Kidney tubule cell (primary cell): ENCODE data around the gene MRPL45.
"Not testable (repeated sequence)": the region's sequence is repeated elsewhere in the genome, so short reads cannot be mapped to it uniquely, and the experiment has no call there.

Experiments
- DNase-seq: peaks from one replicate; pipeline ENCODE4 v3.0.0-alpha.2; 2018; ENCODE audit warnings: low spot score

The MRPL45 gene

DNA sequence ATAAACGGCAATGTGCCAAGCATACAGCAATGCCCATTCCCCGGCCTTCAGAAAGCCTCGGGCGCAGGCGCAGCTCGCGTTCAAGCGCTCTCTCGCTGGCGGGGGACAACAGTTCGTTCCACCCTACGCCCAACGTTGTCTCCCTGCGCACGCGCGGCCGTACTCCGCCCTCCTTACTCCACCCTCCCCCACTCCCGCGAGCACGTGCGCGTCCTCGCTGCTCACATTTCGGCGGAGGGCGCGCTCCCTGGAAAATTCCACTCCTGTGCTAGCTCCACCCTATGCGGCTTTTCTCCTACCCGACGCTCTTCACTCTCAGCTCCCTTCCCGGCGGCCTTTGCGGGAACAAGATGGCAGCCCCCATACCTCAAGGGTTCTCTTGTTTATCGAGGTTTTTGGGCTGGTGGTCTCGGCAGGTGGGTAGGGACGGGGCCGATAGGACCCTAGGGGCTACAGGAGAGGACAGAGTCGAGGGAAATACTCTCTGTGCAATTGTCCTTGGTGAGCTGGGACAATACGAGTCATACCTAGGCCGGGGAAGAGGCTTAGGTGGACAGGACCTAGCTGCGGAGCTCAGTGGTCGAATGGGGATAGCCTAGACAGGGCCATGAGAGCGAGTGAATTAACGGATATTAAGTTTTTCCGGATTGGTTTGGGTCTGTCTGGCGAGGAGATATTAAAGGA lies at the start of gene MRPL45:
Gene MRPL45, plus strand, starts transcription at position 335 of the 684 bp plus-strand sequence. Its CDS starts 16 bp downstream, at position 351.
- peak; percentile 97 for DNase-seq

DNA sequence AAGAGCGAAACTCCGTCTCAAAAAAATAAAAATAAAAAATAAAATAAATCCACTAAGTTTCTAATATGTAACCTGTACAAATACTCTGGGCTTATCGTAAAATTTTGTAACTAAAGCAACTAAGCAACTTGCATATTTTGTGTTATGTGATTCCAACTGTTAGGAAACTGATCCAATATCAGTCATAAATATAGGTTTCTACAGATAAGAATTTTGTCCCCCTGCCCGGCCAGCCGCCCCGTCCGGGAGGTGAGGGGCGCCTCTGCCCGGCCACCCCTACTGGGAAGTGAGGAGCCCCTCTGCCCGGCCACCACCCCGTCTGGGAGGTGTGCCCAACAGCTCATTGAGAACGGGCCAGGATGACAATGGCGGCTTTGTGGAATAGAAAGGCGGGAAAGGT lies 43.8 kb upstream of the MRPL45 start:
- not testable (repeated sequence) for DNase-seq

DNA sequence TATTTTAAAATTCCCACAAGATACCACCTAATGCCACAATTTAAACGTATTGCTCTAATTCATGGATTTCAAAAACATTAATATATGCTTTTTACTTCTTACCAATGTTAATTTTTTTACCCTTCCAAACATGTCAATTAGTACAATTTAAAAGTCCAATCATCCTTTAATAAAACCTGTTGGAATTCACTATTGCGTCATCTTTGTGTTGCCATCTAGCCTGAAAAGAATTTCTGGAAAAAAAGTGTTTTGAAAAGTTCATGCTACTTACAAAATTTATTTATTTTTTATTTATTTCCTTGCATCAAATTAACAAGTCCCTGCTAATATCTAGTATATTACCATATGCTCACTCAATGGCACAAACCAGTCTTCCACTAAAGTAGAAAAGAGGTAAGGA lies 42.6 kb upstream of the MRPL45 start:
- not testable (repeated sequence) for DNase-seq

DNA sequence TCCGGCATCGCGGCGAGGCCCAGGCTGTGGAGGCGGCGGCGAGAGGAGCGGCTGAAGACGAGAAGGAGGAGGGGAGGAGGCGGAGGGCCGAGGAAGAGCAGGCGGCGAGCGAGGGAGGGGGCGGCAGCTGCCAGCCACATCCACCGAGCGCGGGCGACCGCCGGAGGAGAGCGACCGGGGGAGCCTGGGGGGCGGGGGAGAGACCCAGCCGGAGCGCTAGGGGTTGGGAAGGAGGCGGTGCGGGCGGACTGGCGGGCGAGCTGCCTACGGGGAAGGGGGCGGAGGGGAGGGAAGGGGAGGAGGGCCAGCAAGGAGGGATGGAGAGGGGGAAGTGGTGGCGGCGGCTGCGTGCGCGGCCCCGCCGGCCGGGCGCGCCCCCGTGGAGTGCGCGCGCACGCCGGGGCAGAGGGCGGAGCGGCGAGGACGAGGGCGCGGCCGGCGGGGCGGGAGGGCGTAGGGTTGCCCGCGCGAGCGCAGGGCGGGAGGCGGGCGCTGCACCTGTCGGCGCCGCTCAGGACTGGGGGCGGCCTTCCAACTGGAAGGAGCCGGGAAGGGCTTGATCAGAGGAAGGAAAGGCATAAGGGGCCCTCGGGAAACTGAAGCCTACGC lies 39.9 kb upstream of the MRPL45 start:
- peak; percentile 90 for DNase-seq

DNA sequence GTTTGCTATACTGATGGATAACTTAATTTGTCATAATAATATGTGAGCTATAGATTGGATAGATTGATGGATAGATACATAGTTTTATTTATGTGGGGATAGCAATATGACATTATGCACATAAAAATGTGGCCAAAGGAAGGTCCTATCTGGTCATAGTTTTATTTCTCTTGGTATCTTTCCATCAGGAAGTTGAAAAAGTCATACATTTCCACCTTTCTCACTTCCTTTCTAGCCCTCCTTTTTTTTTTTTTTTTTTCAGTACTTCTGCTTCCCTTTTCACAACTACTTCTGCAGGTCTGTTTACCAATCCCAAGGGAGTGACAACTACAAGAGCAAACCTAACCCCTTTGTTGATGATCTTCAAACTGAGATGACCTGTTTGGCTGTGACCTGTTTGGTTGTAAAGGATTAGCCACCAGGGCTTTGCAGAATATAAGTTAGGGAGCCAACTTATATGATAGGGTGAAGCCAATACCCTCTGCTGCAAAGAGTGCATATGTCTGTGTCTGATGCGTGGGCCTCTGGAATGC lies 30.9 kb upstream of the MRPL45 start:
- not testable (repeated sequence) for DNase-seq

DNA sequence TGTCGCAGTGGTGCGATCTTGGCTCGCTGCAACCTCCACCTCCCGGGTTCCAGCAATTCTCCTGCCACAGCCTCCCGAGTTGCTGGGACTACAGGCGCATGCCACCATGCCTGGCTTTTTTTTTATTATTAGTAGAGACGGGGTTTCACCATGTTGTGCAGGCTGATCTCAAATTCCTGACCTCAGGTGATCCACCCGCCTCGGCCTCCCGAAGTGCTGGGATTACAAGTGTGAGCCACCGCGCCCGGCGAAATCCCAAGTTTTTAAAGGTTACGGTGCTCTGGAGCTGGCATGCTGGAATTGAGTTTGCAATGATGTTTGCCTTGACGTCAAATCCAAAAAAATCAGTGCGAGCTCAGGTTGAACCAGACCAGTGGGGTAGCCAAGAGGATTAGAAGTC lies 30.4 kb upstream of the MRPL45 start:
- not testable (repeated sequence) for DNase-seq

DNA sequence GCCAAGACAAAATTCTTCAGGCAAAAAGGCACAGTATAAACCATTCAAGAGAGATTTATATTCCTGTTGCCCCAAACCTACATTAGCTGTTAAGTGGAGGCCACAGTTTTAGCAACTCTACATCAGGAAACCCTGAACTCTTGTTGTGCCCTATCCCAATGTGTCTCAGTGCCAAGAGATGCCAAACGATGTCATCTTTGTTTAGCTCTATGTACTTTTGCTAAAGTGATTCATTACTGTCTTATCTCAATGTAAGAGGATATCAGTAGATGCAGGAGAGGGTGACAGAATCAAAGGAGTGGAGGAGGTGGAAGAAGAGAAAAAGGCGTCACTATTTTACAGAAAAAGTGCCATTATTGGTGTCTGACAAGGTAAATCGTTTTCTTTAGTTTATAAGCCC lies 28.8 kb upstream of the MRPL45 start:
- not testable (repeated sequence) for DNase-seq

DNA sequence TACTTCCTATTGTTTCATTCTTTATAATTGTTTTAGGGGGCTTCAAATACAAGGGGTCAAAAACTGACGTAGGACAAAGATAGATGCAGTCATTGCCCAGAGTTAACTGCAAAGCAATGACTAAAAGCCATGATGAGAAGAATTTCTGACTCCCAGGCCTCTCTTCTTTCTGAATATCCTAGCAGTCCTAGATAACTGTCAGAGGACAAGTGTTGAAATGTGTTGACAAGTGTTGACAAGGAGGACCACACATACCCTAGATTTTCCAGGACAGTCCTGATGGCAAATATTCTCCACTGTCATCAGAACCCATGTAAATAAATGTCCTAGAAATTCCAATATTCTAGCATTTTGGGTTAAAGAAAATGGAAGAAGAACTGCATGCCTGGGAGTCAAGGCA lies 27.9 kb upstream of the MRPL45 start:
- not testable (repeated sequence) for DNase-seq

DNA sequence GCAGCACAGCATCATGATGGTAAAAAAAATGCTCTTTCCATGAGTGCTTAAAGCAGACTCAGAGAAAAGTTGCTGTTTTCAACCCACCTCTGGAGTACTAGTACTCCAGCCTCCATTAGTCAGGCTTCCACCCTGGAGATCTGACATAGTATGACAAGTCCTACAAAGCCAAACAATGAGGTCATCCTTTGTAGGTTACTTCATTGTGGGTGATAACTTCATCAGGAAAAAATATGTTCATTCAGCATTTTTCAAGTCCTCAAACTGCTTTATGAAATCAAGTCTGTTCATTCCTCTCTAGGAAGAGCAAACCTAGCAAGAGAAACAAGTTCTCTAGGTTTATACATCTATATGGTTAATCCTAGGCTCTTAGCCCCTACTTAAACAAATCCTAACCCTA lies 27.4 kb upstream of the MRPL45 start:
- peak; percentile 2 for DNase-seq

DNA sequence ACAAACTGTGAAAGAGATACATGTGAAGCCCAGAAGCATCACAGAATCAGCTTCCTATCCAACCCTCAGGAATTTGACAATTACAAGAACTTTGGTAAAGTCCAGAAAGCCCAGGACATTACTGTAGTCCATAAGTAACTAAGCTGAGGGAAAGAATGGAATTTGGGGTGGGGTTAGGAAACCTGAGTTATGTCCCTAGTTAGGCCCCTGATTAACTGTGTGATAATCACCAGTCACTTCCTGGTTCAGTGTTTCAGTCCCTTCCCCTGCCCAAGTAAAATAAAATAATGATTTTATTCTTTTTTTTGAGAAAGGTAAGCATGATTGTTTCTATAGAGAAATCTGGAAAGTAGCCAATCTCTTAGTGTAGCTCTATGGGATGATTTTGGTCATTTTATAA lies 11.0 kb upstream of the MRPL45 start:
- peak; percentile 52 for DNase-seq

DNA sequence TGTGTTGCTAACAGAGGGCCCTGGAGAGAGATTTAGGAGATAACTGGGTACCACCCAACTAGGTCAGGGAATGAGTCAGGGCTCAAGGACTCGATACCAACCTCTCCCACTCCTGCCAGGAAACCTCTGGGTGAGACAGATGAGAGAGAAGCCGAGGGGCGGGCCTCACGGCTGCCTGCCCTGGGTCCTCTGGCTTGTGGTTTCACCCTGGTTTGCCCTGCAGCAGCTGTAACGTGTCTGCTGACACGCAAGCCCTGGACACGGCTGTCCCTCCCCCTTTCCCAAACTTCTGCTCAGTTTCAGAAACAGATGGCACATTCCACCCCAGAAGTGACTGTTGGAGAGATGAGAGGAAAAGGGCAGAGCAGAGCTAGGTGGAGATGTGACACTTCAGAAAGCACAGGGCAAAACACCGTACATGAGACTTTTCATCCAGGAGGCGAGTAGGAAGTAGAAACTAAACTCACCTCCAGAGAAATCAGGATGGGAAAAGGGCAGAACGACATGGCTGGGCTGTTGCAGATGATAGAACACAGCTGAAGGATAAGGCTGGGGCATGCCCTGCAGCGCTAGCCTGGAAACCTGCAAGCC lies 10.4 kb upstream of the MRPL45 start:
- peak; percentile 84 for DNase-seq

DNA sequence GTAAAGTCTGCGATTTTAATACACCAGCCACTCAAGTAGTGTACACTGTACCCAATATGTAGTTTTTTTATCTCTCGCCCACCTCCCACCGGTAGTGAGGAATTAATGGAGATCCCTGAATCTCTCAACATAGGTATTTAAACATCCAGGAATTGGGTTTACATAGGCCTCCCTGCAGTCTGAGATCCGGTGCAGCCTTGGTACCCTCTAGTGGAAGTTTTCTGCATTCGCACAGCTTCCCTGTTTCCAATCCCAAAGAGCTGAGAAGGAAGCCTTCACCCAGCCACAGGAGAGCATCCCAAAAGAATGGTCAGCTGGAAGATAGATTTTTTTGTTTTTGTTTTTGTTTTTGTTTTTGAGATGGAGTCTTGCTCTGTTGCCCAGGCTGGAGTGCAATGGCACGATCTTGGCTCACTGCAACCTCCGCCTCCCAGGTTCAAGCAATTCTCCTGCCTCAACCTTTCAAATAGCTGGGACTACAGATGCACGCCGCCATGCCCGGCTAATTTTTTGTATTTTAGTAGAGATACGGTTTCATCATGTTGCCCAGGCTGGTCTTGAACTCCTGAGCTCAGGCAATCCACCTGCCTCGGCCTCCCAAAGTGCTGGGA lies 8.6 kb upstream of the MRPL45 start:
- DNase-seq: peak; percentile 41

DNA sequence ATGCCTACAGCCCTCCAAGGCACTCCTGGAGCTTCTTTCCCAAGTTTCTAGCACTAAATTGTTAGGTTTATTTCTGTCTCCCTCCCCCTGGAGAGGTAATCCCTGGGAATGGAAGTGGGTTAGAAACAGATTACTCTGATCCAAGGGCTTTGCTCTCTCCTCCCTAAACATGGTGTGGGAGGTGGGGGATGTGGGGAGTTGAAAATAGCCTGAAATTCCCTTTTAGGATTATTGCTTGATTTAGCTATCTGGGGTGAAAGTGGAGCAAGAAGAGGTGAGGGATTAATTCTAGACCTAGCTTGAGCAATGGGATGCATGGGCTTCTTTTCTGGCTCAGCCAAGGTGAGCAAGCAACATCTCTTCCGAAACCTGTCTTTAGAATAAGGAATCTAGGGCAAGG lies 7.2 kb upstream of the MRPL45 start:
- not testable (repeated sequence) for DNase-seq

DNA sequence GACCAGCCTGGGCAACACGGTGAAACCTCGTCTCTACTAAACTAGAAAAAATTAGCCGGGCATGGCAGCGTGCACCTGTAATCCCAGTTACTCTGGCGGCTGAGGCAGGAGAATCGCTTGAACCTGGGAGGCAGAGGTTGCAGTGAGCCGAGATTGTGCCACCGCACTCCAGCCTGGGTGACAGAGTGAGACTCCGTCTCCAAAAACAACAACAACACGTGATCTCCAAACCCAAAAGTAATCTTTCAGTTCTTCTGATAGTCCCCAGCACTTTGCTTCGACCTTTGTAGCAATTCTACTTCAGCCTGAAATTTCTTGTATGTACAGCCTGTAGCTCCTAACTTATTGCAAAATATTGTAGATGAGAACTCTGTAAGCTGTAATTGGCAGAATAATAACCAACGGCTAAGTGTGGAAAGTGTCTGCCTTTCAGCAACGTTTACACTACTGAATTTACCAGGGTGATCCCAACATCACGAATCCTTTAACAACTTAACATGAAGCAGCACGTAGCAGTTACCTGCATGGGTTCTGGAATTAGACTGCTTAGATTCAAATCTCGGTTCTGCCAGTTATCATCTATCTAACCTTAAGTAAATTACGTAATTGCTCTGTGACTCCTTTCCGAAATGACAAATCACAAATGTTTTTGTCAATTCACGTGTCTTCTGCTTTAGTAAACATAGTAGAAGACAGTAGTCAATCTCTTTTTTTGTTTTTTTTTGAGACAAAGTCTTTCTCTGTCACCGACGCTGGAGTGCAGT lies 1.2 kb upstream of the MRPL45 start:
- DNase-seq: not testable (repeated sequence)

DNA sequence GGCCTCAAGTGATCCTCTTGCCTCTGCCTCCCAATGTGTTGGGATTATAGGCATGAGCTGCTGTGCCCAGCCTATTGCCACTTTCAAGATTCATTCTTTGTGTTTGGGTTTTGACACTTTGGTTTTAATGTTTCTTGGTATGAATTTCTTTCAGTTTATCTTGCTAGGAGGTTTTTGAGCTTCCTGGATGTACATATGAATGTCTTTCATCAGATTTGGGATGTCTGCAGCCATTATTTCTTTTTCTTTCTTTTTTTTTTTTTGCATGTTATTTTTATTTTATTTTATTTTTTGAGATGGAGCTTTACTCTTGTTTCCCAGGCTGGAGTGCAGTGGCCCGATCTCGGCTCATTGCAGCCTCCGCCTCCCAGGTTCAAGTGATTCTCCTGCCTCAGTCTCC lies 18.5 kb downstream of the MRPL45 start:
- no peak for DNase-seq

DNA sequence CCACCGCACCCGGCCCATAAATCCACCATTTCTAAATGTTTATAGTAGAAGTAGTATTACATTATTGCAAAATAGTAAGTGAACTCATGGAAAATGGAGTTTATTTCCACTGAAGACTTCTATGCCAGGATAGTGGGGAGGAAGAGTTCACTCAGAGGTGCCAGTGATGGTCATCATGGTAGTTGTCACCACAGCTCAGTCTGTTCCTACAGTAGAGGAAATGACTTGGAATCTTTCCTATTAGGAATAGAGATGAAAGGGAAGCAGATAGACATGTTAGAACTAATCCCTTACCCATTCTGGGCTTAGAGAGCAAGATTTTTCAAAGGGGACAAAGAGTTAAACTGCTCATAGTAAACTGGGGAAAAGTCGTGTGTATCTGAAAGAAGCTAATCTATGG lies 20.1 kb downstream of the MRPL45 start:
- DNase-seq: no peak

DNA sequence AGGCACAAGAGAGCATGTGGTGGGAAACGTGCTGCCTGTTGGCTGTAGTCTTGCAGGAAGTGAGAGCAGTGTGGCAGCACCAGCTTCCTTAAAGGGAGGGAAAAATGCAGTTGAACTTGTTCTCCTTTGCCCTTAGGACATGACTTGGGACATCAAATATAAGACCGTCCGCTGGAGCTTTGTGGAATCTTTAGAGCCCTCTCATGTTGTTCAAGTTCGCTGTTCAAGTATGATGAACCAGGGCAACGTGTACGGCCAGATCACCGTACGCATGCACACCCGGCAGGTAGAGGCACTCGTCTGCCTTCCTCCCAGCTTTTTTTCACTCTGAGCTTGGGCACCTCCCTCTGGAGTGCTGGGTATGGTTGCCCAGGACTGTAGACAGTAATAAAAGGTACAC lies 23.5 kb downstream of the MRPL45 start:
- DNase-seq: peak; percentile 21

DNA sequence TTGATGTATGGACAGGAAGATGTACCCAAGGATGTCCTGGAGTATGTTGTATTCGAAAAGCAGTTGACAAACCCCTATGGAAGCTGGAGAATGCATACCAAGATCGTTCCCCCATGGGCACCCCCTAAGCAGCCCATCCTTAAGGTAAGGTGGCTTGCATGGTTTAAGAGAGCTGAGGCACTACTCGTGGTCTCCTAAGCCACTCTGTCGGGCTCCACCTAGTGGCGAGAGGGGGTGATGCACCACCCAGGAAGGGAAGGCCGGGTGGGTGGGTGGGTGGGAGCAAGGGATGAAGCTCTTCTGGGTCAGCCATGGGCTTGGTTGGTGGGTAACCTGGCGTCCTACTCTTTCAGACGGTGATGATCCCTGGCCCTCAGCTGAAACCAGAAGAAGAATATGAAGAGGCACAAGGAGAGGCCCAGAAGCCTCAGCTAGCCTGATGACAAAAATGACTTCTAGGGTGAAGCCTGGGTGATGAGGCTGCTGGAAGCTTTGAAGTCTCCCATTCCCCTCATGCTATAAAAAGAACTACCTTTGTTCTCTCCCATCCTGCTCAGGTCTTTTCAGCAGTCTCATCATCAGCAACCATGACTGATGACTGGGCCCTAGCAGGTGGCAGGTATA lies 25.3 kb downstream of the MRPL45 start:
- peak; percentile 44 for DNase-seq

DNA sequence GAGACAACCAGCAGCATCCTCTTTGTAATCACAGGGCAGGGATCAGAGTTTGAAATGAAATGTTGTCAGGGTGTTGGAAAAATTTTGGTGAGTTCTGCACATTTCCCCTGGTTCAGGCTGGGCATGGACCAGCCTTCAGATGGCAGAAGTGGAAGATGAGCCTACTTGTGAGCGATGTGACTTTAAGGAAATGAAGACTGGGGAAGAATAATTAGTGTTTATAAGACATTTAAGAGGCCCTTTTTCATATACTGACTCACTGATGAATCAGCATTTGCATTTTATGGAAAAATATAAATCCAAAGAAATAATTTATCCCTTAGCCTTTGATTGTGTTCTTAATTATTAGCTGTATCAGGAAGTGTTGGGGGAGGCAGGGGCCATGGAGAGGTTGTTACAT lies 25.9 kb downstream of the MRPL45 start:
- no peak for DNase-seq

DNA sequence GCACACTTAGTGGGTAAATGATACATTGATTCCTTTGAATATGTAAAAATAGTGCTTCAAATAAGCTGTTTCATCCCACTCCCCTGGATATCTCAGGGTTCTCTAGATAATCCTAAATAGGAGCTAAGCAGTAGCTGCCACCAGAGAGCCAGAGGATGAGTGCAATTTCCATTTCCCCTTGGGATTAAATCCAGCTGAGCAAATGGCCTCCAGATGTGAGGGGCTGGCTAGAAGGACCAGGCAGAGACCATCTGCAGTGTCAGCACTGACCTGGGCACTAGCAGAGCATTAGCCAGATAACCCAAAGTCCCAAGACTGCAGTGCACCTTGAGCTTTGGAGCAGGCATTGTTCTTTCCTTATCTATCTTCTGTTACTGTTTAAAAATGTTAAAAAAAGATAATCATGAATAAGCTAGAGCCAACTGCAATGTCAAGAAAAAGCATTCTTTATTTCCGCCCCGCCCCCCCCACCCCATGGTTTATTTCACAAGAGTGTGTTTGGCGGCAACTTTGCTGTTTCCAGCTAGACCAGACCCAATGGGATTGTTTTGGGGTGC lies 27.3 kb downstream of the MRPL45 start:
- DNase-seq: no peak

DNA sequence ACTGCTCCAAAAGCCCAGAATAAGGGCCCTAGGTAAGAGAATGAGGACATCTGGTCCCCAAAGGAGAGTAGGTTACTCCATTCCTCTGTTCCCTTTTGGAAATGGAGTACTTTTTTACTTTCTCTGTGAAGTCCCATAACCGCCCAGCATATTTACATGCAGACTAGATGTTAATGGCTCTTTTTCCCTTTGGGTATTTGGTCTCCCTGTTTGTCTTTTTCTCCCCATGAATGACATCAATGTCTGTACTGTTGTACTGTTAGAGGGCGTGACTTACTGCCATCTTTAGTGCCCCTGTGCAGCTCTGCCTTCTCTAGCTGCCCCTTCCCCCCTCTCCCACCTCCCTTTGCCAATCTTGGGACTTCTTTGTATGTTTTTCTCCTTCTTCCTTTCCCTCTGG lies 27.8 kb downstream of the MRPL45 start:
- DNase-seq: no peak
